Measurements from ENCODE around the gene CPED1. TPM values are rescaled to one million over a fixed set of nuclear protein-coding genes. Genes with fewer than 3 reads are reported as not detected.

CPED1 gene
- total RNA-seq, 4 donors from 2014 or later: 15.0 to 32.1 (median 21.8) TPM

DNA sequence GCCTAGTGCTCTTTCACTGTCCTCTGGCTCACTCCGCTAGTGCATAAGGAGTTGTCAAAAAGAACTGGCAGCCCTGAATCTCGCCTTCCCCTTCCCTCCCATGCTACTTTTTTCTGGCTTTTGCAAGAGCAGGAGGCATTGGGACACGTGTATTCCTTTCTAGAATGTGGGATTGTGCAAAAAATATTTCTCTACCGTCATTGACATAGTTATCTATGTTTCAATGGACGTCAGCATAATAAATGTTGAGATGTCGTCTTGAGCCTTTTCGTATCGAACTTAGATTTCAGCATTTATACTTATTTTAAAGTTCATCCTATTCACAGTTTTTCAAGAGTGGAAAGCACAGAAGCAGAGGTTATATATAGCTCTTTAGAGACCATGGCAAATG is 37.2 kb upstream of the CPED1 start:
- H3K9me3 ChIP-seq: no peaks in the 10 kb centered on the region
- no peak for DNase-seq (ENCODE audit: low spot score in 2 of 2)
- H3K4me3 ChIP-seq: peak overlapping the region; percentile 49 to 80 (median 66)
- H3K27me3 ChIP-seq: no peaks in the 10 kb centered on the region
- TF ChIP-seq POLR2A (IDR thresholded peaks at IDR 0.05) (no peak), EP300 (IDR thresholded peaks at IDR 0.05) (no peak)
- TF ChIP-seq, protein P1, sequence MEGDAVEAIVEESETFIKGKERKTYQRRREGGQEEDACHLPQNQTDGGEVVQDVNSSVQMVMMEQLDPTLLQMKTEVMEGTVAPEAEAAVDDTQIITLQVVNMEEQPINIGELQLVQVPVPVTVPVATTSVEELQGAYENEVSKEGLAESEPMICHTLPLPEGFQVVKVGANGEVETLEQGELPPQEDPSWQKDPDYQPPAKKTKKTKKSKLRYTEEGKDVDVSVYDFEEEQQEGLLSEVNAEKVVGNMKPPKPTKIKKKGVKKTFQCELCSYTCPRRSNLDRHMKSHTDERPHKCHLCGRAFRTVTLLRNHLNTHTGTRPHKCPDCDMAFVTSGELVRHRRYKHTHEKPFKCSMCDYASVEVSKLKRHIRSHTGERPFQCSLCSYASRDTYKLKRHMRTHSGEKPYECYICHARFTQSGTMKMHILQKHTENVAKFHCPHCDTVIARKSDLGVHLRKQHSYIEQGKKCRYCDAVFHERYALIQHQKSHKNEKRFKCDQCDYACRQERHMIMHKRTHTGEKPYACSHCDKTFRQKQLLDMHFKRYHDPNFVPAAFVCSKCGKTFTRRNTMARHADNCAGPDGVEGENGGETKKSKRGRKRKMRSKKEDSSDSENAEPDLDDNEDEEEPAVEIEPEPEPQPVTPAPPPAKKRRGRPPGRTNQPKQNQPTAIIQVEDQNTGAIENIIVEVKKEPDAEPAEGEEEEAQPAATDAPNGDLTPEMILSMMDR (IDR thresholded peaks at IDR 0.05): no peak
- WGBS, 2 donors: 6 to 8% methylated on average over 8 of the region's 8 CpGs
- H3K36me3 ChIP-seq: peaks cover 0 to 26% (median 0%) of the 10 kb centered on the region in 3 donors
- peaks cover 5 to 28% (median 8%) of the 10 kb centered on the region in 4 donors for H3K4me1 ChIP-seq
- peak overlapping the region; percentile 95 to 99 (median 98) for H3K27ac ChIP-seq

DNA sequence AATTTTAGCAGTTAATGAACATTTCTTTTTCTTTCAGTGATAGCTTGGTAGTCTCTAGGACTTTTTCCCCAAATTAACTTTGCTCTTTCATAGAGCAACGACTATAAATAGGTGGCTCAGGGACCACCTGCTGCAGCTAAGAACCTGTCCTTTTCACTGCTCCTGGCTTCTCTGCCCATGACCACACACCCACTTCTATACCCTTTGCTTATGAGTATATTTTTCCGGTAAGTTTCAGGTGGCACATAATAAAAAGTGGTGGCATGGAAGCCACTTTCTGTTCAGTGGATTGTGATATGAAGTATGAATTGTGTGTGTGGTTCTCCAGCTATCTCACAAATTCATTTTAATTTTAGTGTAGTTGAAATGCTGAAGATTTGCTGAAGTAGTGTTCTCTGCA is 36.7 kb upstream of the CPED1 start:
- H3K4me3 ChIP-seq: peak overlapping the region; percentile 21 to 74 (median 54)
- H3K36me3 ChIP-seq: peaks cover 0 to 30% (median 0%) of the 10 kb centered on the region in 3 donors
- TF ChIP-seq EP300 (IDR thresholded peaks at IDR 0.05): no peak
- TF ChIP-seq POLR2A (IDR thresholded peaks at IDR 0.05): no peak
- TF ChIP-seq, protein P1 (IDR thresholded peaks at IDR 0.05): no peak
- DNase-seq (ENCODE audit: low spot score in 2 of 2): no peak
- no peaks in the 10 kb centered on the region for H3K27me3 ChIP-seq
- 68 to 73% methylated on average over 2 of the region's 2 CpGs for WGBS, 2 donors
- H3K9me3 ChIP-seq: no peaks in the 10 kb centered on the region
- peaks cover 5 to 28% (median 8%) of the 10 kb centered on the region in 4 donors for H3K4me1 ChIP-seq
- peak overlapping the region; percentile 95 to 99 (median 98) for H3K27ac ChIP-seq

GRCh38 chr7:120955577-120956149 is 32.8 kb upstream of the CPED1 start:
- H3K4me3 ChIP-seq: no peak overlapping the region
- H3K9me3 ChIP-seq: no peaks in the 10 kb centered on the region
- no peak for DNase-seq (ENCODE audit: low spot score in 2 of 2)
- 81 to 83% methylated on average over 3 of the region's 3 CpGs for WGBS, 2 donors
- TF ChIP-seq POLR2A (IDR thresholded peaks at IDR 0.05) (no peak), EP300 (IDR thresholded peaks at IDR 0.05) (no peak)
- TF ChIP-seq, protein P1 (IDR thresholded peaks at IDR 0.05): no peak
- H3K4me1 ChIP-seq: peaks cover 5 to 28% (median 8%) of the 10 kb centered on the region in 4 donors
- H3K27me3 ChIP-seq: no peaks in the 10 kb centered on the region
- no peak overlapping the region for H3K27ac ChIP-seq
- peaks cover 0 to 50% (median 0%) of the 10 kb centered on the region in 3 donors for H3K36me3 ChIP-seq

DNA sequence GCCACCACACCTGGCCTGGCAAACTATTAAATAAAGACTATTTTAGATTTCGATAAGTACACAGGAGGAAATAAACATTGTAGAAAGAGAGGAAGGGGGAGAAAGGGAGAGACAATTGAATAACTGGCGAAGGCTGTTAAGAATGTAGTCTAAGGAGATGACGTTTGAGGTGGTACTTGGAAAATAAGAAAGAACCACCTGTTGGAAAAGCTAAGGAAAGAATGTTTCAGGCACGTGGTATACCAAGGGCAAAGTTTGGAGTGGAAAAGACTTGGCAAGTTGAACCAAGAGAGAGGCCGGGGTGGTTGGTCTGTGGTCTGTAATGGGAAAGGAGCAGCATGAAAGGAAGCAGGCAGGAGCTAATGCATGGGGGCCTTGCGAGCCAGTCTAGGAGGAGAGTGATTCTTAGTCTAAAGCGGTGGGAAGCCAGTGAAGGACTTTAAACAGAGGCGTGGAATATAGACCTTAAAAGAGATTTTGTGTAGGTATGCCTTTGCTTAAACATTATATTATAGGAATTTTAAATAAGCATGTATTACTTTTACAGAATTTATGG is 28.5 kb upstream of the CPED1 start:
- H3K36me3 ChIP-seq: peaks cover 0 to 42% (median 0%) of the 10 kb centered on the region in 3 donors
- 94 to 95% methylated on average over 8 of the region's 8 CpGs for WGBS, 2 donors

GRCh38 chr7:120960714-120961113 is 27.8 kb upstream of the CPED1 start:
- WGBS, 2 donors: 70 to 85% methylated on average over 1 of the region's 1 CpG
- Histone ChIP-seq H3K9me3 (no peaks in the 10 kb centered on the region), H3K27ac (no peak overlapping the region), H3K4me1 (peaks cover 0 to 13% (median 0%) of the 10 kb centered on the region in 4 donors), H3K4me3 (no peak overlapping the region), H3K36me3 (peaks cover 0 to 40% (median 0%) of the 10 kb centered on the region in 3 donors), H3K27me3 (no peaks in the 10 kb centered on the region)
- DNase-seq (ENCODE audit: low spot score in 2 of 2): no peak
- TF ChIP-seq POLR2A (IDR thresholded peaks at IDR 0.05): no peak
- TF ChIP-seq, protein P1 (IDR thresholded peaks at IDR 0.05): no peak
- TF ChIP-seq EP300 (IDR thresholded peaks at IDR 0.05): no peak

More for the DNA sequence above, 28.5 kb upstream of the CPED1 start:
- no peak overlapping the region for H3K4me3 ChIP-seq
- no peaks in the 10 kb centered on the region for H3K9me3 ChIP-seq
- TF ChIP-seq POLR2A (IDR thresholded peaks at IDR 0.05) (no peak), EP300 (IDR thresholded peaks at IDR 0.05) (no peak)
- TF ChIP-seq, protein P1 (IDR thresholded peaks at IDR 0.05): no peak
- H3K27me3 ChIP-seq: no peaks in the 10 kb centered on the region
- DNase-seq (ENCODE audit: low spot score in 2 of 2): no peak
- H3K27ac ChIP-seq: no peak overlapping the region
- H3K4me1 ChIP-seq: peaks cover 0 to 19% (median 0%) of the 10 kb centered on the region in 4 donors

Measured in tibial nerve (tissue), 4 donors.